ENCODE measurements around the gene ADAM8.
"Not testable (repeated sequence)": the region's sequence is repeated elsewhere in the genome, so short reads cannot be mapped to it uniquely, and the experiment has no call there.

Gene ADAM8

GRCh38 chr10:133229265-133230043 is 47.2 kb downstream of the ADAM8 start:
- FAIRE-seq = no peak

- no peak for FAIRE-seq
Observed at GRCh38 chr10:133227256-133227655, 49.4 kb downstream of the ADAM8 start.

GRCh38 chr10:133226251-133226808 is 50.3 kb downstream of the ADAM8 start:
- no peak for FAIRE-seq

- FAIRE-seq = no peak
Observed at GRCh38 chr10:133225707-133226191, 50.9 kb downstream of the ADAM8 start.

DNA sequence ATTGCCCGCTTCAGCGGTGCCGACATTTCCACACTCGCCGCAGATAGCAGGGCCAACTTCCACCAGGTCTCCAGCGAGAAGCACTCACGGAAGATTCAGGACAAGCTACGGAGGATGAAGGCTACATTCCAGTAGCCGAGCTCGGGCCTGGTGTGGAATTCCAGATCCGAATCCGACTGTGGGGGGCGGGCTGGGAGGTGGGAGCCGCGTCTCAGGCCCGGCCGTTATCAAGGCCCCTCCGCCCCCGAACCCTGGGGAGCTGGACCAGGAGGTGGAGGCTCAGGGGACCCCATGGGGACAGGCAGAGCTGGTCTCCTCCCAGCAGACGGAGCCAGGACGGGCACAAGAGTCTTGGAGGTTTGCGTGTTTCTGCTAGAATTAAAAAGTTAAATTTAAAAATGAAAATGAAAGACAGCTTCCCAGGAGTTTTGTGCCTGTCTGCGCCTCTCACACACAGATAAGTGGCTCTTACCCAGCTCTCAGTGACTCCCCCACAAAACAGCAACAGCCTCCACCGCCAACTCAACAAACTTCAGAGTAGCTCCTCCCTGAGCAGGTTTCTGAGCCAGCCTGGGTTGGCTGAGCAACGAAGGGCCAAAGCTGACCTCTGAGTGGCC is 51.8 kb downstream of the ADAM8 start:
- no peak for FAIRE-seq

DNA sequence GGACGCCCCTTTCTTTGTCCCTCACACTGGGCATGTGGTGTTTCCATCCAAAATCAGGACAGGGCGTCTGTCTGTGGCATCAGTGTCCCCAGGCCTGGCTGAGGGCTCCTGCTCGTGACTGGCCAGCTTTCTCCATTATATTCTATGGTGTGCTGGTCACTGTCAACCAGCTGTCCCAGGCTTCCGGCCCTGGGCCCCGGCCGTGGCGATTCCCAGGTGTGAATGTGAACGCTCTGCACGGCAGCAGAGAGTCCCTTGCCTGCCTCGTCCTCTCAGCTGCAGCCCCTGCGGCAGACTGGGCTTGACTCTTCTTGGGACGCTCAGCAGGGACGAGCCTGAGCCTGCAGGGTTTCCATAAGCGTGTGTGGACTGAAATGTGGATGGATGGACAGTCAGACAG is 52.6 kb downstream of the ADAM8 start:
- FAIRE-seq = no peak

- not testable (repeated sequence) for FAIRE-seq
Observed at GRCh38 chr10:133221756-133222155, 54.9 kb downstream of the ADAM8 start.

GRCh38 chr10:133221331-133221730 is 55.3 kb downstream of the ADAM8 start:
- FAIRE-seq = no peak

DNA sequence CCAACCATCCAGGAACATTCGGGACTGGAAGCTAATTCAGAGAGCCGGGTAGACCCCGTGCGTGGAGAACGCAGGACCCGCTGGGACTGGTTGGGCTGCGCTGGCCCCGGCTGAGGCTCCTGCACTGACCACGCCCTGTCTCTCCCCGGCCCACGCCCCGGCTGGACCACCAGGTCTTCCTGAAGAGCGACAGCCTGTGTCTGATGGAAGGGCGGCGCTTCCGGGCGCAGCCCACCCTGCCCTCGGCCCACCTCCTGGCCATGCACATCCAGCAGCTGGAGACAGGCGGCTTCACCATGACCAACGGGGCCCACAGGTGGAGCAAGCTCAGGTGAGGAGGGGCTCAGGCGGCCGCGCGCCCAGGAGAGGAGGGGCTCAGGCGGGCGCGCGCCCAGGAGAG is 56.9 kb downstream of the ADAM8 start:
- no peak for FAIRE-seq

DNA sequence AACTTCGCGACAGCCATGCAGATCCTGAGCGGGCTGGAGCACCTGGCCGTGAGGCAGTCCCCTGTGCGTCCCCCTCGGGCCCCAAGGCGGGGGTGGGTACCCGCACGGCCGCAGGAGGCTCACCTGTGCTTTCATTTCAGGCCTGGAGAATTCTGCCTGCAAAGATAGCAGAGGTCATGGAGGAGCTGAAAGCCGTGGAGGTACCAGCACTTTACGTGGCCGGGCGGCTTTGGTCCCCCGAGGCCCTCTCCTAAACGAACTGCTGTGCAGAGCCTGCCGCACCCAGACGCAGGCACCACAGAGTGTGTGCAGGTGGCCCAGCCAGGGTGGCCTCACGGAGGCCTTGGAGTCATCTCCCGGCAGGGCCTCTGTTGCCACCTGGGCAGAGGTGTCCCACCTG is 57.8 kb downstream of the ADAM8 start:
- no peak for FAIRE-seq

- FAIRE-seq = no peak
Observed at GRCh38 chr10:133217800-133218589, 58.7 kb downstream of the ADAM8 start.

DNA sequence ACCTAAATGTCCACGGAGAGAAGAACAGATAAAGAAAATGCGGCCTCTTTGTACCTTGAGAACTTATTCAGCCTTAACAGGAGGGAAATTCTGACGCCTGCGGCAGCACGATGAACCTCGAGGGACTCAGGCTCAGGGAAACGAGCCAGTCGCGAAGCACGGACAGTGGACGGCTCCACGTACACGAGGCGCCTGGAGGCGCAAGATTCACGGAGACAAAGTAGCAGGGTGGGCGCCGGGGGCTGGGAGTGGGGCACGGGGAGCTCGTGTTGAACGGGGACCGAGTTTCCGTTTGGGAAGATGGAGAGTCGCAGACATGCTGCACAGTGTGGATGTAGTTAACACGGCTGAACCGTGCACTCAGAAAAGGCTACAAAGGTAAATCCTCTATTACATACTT is 59.9 kb downstream of the ADAM8 start:
- no peak for FAIRE-seq

DNA sequence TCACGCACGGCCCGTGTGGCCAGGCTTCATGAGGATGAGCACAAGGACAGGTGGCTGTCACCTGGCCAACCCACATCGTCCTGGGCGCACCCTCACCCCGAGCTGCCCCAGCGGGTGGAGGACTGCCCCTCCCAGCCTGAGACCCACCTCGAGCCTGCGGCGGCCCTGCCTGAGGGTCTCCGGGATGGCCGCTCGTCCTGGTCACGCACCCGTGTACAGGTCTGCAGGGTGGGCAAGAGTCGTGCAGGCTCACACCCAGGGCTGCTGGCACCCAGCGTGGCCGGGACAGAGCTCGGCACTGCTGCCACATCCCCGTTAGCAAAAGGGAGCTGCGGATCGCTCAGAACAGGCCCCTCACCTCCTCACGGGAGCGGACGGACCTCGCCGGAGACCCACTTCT is 61.1 kb downstream of the ADAM8 start:
- FAIRE-seq = no peak

DNA sequence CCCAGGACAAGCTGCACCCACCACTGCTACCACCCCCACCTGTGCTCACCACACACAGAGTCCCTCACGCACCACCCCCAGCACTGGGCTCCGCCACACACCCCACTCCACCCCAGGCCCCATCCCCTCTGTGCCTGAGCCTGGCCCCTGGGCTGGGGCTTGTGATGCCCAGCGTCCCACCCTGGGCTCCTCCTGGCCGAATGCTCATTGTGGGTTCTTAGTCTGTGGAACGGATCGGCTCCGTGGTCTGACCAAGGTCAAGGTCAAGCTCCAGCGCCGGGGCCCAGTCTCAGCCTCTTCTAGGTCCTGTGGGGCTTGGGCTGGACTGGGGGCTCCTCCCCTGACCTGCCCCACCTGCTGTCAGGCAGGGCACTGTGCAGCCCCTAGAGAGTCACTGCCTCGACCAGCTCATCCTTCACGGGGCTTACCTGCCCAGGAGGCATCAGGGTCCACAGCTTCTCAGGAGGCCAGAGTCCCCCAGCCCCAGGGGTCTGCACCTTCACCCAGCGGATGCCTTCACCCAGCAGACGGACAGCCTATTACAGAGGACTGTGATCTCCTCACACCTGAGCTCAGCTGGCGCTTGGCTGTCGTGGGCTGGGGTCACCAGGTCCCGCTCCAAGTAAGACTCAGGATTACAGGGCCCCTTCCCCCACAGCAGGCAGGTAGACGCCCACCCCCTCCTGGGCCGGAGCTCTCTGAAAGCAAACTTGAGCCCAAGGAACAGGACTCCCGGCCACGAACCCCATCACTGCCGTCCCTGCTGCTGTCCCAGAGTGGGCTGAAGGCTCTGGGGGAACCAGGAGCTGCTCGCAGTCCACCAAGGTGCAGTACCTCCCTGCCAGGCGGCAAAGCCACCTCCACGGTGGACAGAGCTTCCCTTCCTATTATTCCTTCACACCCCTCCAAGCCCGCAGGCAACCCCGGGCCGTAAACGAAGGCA is 61.9 kb downstream of the ADAM8 start:
- FAIRE-seq = no peak

DNA sequence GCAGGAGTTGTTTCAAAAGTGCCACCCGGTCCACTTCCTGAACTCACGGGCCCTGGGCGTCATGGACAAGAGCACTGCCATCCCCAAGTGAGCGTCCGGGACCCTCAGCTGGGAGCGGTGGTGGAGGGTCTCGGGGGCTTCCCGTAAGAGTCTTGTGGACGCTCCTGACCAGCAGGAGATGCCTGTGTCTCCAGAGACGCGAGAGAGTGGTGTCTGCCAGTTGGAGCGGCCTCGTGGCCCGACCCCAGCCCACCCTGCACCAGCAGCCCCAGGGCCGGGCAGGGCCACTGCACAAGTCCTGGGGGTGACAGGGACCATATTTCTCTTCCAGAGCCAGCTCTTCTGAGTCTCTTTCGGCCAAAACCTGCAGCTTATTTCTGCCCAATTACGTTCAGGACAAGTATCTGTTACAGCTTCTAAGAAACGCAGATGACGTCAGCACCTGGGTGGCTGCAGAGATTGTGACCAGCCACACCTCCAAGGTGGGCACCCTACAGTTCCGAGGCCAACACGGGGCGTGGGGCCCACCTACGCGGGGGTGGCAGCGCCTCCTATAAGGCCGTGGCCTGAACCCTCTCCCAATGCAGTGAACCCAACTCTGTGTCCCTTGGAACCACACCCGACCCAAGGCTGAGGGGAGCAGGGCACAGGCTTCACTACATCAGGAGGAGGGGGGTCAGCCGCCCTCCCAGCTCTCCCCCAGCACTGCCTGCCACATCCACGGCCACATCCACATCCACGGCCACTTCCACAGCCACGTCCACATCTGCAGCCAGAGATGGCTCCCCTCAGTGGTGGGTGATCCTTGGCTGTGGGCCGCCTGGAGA is 62.8 kb downstream of the ADAM8 start:
- FAIRE-seq = no peak

- no peak for FAIRE-seq
Observed at GRCh38 chr10:133212853-133213494, 63.7 kb downstream of the ADAM8 start.

Data from islet of Langerhans (tissue), 1 donor.